SK-N-SH treated with all-trans-retinoic acid at 6 μM for 48 hours (cell line): ENCODE measurements around the gene SLC9A7.

Source experiments
- ARNTL ChIP-seq: fragments of 450-650 bp; formaldehyde crosslinking; IDR thresholded peaks from 2 replicates; pipeline ENCODE4 v1.5.0; 2020; ENCODE audit warnings: low read depth, mild to moderate bottlenecking, moderate library complexity, borderline replicate concordance
- ESRRG ChIP-seq: fragments of 250-450 bp; sonication (Bioruptor Pico); IDR thresholded peaks from 2 replicates; pipeline ENCODE4 v1.6.1; 2021; ENCODE audit warnings: mild to moderate bottlenecking
- PATZ1 ChIP-seq: fragments of 250-450 bp; sonication (Bioruptor Pico); IDR thresholded peaks from 2 replicates; pipeline ENCODE4 v1.8.0; 2020; ENCODE audit warnings: mild to moderate bottlenecking, moderate library complexity, borderline replicate concordance
- RARB ChIP-seq: fragments of 250-450 bp; sonication (Bioruptor Pico); IDR thresholded peaks from 2 replicates; pipeline ENCODE4 v1.8.0; 2021; ENCODE audit warnings: mild to moderate bottlenecking, moderate library complexity
- SNAI2 ChIP-seq: fragments of 250-450 bp; sonication (Bioruptor Pico); IDR thresholded peaks from 2 replicates; pipeline ENCODE4 v1.5.0; 2020; ENCODE audit warnings: mild to moderate bottlenecking, moderate library complexity
- ZC3H10 ChIP-seq: fragments of 250-450 bp; sonication (Bioruptor Pico); IDR thresholded peaks from 2 replicates; pipeline ENCODE4 v1.5.1; 2021; ENCODE audit warnings: mild to moderate bottlenecking, moderate library complexity

DNA sequence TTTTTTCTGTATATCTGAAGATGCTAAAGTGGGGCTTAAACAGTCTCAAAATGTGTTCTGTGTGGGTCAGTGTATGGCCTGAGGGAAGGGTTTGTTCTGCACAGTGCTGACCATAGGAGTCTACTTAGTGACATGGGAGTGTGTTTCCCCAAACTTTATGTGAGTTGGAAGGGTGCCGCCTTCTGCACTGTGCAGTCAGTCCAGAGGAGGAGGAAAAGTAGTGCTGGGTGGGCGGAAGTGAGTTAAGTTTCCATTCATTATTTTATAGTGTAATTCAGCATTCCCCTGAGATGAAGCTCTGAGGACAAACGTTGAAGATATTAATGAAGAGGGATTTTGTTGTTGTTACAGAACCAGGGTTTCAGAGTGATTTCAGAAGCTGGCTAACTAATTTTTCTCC lies 182.5 kb downstream of the SLC9A7 start:
- TF ChIP-seq ZC3H10 (no peak), SNAI2 (CRISPR knock-in tag) (no peak), RARB (no peak), PATZ1 (no peak), ESRRG (no peak), ARNTL (CRISPR knock-in tag) (no peak)
